CD4-positive, alpha-beta T cell treated with Interleukin-15 for 1 hour (primary cell): ENCODE measurements around the gene CPNE5.

Experiments
- DNase-seq: peaks from one replicate; pipeline ENCODE4 v3.0.0-alpha.2; 2020

The CPNE5 gene

GRCh38 chr6:36838896-36839748 lies at the start of gene CPNE5:
TSS of gene CPNE5 (minus strand) at chr6:36839444. CDS start at chr6:36839377, 67 bp downstream.
- no peak for DNase-seq

GRCh38 chr6:36888115-36888643 lies 48.9 kb upstream of the CPNE5 start:
- no peak for DNase-seq

GRCh38 chr6:36886950-36887618 lies 47.8 kb upstream of the CPNE5 start:
- DNase-seq: no peak

DNA sequence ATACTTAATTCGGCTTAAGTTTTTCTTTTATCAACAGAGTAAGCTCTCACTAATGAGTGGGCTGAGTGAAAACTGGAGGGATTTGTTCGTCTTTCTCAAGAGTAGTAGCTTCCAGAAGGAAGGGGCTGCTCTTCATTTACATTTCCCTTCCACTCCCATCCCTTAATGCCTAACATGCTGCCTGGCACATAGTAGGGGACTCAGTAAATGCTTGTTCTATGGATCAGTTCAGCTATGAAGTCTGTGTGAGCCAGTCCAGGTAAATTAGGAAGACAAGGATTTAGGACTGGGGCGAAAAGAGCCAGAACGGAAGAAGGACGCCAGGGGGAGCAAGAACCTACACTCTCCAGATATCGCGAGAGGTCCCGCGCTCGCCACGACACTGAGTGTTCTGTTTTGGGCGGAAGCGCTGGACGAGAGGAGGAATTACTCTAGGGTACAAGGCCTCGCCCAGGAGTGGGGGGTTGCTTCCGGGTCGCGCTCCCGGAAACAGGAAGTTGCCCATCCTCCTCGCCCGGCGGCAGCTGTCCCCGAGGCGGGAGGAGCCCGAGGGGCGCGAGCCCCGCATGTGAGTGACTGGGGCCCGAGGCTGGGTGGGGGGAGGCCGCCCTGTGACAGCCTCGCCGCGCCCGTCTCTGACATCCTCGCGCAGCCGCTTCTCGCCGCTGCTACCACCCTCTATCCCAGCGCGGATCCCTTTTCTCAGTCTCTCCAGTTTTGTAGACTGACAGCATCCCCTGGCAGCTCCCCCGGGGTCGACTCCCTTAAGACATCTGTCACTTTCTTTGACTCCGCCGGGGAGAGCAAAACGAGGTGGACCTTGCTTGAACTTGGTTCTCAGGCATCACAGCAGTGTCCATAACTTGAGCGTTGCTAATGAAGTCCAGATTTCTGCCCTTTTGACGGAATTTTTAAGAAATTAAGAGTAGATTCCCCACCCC lies 46.5 kb upstream of the CPNE5 start, which contains the start of gene C6orf89:
TSS of gene C6orf89 (plus strand) at position 492 of the 941 bp plus-strand sequence. CDS start 13,493 bp downstream, outside the sequence.
- DNase-seq: peak; percentile 97

- no peak for DNase-seq
These were observed 45.4 kb upstream of the CPNE5 start for GRCh38 chr6:36884610-36885009.

GRCh38 chr6:36875250-36875633 lies 36.0 kb upstream of the CPNE5 start:
- DNase-seq: no peak

- DNase-seq: peak; percentile 85
These were observed 35.4 kb upstream of the CPNE5 start, which contains the start of gene PPIL1 for GRCh38 chr6:36874443-36875249. TSS of gene PPIL1 (minus strand) at chr6:36874803. CDS start at chr6:36874772, 31 bp downstream.

DNA sequence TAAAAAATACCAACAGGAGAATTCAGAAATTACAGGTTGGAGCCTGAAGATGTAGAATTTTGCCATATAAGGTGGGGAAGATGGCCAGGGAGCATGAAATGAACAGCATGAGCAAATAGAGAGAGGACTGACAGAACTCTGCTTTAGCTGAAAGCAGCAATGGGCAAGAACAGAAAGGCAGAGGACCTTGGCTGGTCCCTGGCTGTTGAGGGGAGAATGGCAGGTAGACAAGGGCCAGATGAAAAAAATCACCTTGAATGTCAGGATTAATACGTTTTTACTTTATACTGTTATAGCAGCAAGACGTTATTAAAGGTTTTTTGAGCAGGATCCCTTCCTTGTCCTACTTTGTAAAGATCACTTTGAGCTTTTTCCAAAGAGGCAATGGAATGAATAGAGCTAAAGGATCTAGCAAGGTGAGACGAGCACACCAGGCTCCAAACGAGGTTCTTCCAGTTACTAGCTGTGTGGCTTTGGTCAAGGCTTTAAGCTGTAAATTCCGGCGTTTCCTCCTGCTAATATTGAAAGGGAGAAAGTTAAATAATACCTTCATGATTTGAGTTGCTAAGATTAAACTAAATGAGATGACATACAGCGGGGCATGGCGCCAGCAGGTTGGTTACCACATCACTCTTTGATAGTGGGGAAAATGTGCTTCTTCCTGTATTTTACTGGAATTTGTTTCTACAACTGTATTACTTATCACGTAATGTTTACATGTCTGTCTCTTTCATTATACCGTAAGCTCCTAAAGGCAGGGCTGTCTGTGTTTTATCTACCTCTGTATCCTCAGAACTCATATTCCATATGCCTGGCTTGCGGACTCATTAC lies 34.6 kb upstream of the CPNE5 start:
- no peak for DNase-seq

DNA sequence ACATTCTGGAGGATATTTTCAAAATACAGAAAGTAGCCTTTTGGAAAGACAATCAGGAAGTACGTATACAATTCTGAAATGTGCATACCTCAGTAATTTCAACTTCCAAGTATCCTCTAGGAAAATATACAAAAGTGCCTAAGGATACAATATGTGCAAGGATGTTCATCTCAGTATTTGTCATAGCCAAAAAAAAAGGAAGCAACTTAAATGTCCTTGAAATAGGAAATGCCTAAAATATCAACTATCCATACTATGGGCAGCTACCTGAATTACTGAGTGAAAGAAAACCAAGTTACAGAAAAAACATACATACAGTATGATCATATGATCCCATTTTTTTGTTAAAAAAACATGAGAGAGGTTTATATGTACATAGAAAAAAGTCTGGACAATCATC lies 33.9 kb upstream of the CPNE5 start:
- no peak for DNase-seq

DNA sequence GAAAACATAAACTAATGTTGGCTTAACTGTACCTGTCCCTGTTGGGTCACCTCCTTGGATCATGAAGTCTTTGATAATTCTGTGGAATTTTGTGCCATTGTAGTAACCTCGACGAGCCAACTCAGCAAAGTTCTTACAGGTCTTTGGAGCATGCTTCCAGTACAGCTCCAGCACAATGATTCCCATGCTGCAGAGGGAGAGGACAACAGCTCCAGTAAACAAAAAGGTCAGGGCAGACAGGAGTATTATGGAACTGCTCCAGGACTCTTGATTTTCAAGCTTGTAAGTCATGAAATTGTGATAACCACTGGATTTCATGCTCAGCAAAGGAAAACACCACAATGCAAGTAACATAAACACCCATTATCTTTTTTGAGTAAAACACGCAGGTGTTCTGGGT lies 32.4 kb upstream of the CPNE5 start:
- DNase-seq: no peak

DNA sequence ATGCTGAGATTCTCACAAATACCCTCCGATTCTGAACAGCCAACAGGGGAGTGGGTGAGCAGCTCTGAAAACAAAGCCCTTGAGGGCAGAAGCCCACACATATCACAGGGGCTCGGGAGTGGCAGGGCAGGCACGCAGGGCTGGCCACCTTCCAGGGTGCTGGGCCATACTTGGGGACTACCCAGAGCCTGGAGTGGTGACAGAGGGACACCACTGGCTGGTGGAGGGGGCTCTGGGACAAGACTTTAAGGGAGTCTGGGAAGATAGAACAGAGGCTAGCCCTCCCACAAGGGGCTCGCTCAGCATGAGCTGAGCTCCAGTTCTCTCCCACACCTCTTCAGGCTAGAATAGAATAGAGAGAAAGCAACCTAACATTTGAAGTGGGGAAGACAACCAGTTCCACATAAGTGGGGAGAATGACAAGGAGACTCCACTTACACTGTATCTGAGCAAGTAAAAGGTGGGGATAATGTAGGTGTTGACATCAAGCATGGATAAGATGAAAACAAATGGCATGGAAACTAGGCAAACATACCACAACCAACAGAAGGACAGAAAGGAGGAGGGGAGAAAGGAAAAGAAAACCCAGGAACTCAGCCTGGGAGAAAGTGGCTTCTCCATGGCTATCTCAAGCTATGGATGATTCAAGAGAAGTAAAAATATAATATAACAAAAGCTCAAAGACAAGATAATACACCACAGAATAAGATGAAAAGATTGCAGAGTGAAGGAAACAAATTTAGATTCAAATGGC lies 28.4 kb upstream of the CPNE5 start:
- DNase-seq: no peak

DNA sequence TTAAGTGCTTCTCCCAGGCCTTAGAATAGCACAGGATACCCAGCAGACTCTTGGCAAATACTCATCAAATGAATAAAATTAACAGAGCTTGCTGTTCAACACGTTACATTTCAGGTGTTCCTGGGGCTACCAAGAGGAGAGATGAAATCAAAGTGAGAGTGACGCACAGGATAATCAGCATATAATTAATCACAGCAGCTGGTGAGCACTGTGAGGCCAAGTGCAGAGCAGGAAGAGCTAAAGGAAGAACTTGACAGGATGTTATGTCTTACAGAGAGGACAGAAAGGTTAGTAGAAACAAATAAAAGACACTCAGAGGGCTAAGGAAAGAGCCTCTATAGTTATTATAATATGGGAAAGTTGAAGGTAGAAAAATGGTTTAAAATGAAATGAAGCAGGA lies 26.6 kb upstream of the CPNE5 start:
- no peak for DNase-seq

DNA sequence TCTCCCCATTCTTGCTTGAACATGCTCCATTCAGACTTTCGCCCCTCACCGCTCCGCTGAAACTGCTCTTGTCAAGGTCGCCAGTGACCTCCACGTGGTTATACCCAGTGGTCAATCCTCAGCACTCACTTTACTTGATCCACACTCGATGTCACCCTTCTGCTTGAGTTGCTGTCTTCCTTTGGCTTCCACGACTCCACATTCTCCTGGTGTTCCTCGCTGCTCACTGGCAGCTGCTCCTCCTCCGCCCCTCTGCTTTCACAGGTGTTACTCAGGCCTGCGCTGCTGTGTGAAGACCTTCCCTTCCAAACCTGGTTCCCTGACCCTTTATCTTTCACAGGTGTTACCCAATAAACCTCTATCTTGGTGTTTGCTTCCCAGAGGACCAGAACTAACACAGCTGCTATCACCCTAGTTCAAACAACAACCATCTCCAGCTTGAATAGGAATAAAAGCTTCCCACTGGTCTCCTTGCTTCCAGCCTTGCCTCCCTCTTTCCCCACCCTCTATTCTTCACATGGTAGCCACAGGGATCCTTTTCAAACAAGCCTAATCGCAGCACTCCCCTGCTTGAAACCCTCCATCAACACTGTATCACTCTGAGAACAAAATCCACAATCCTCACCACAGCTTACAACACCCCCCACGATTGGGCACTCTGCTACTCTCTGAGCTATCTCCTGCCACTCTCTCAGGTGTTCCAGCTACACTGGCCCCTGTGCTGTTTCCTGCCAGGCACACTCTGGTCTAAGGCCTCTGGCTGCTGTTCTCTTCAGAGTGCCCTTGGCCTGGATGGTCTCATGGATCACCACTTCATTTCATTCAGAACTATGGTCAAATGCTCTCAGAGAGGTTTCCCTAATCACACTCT lies 24.7 kb upstream of the CPNE5 start:
- no peak for DNase-seq

- DNase-seq: no peak
These were observed 23.7 kb upstream of the CPNE5 start for GRCh38 chr6:36862848-36863382.

GRCh38 chr6:36862164-36862847 lies 23.1 kb upstream of the CPNE5 start:
- DNase-seq: no peak

- no peak for DNase-seq
These were observed 20.9 kb upstream of the CPNE5 start for GRCh38 chr6:36860126-36860525.

DNA sequence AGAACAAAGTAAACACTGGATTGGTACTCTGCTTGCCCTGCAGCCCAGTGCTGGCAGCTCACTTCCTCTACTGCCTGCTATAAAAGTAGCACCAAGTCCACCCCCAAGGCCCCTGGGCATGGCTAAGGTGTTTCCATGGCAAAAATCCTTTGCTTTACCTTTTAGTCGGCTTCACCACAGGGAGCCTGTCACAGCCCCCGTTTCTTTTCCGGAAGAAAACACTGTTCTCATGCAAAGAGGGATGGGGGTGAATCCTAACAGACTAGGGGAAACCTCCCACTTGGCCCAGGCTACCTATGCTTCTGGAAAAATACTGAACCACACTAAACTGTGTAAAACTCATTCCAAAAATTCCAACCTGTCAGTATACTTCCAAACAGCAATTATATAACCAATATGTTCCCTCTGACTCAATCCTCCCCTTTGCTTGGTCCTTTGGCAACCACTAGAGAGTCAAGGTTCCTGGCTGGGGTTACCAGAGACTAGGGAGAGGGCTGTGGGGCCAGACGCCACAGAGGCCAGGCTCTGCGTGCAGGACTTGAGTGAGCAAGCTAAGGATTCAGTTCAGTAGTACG lies 19.2 kb upstream of the CPNE5 start:
- no peak for DNase-seq

DNA sequence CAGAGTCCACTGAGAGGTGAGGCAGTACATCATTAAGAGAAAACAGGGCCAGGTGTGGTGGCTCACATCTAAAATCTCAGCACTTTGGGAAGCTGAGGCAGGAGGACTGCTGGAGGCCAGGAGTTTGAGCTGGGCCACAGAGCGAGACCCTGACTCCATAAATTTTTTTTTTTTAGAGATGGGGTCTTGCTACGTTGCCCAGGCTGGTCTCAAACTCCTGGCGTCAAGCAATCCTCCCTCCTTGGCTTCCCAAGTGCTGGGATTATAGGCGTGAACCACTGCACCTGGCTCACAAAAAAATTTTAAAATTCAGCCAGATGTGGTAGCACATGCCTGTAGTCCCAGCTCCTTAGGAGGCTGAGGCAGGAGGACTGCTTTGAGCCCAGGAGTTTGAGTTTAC lies 18.1 kb upstream of the CPNE5 start:
- no peak for DNase-seq
